SH-SY5Y (cell line): Measurements from ENCODE around the gene CDA.

Experiments
- GATA2 ChIP-seq: IDR thresholded peaks from 2 replicates; pipeline ENCODE4 v1.6.1; 2011; ENCODE audit warnings: mild to moderate bottlenecking, low read depth, low read length
- GATA3 ChIP-seq: IDR thresholded peaks from 2 replicates; pipeline ENCODE4 v1.6.1; 2011; ENCODE audit warnings: low read depth, mild to moderate bottlenecking, low read length, moderate library complexity

- no peak for TF ChIP-seq GATA3
- no peak for TF ChIP-seq GATA2
Measured at GRCh38 chr1:20625176-20626097, 36.5 kb downstream of the CDA start.
